HG02798 (cell line): ENCODE results near the gene CCDC77.
"Not testable (repeated sequence)": the region's sequence is repeated elsewhere in the genome, so short reads cannot be mapped to it uniquely, and the experiment has no call there.

Experiments
- ATAC-seq: cut with Tn5 transposase; IDR thresholded peaks from one replicate; pipeline ENCODE4 v1.9.1; 2021; ENCODE audit warnings: mild to moderate bottlenecking; ENCODE audit not compliant: unreplicated experiment, poor library complexity

The CCDC77 gene

GRCh38 chr12:401235-402028 is at the start of gene CCDC77:
Gene CCDC77 (plus strand): TSS chr12:401644. CDS start chr12:409384, 7,740 bp downstream.
- peak; percentile 98 for ATAC-seq

GRCh38 chr12:356276-356988 is 45.0 kb upstream of the CCDC77 start:
- no peak for ATAC-seq

- ATAC-seq, result no peak
Measured at GRCh38 chr12:359091-359490, 42.4 kb upstream of the CCDC77 start.

- ATAC-seq, result no peak
Measured at GRCh38 chr12:366820-367219, 34.6 kb upstream of the CCDC77 start.

- no peak for ATAC-seq
Measured at GRCh38 chr12:367972-368371, 33.5 kb upstream of the CCDC77 start.

GRCh38 chr12:370739-371485 is 30.5 kb upstream of the CCDC77 start:
- not testable (repeated sequence) for ATAC-seq

GRCh38 chr12:386651-387050 is 14.8 kb upstream of the CCDC77 start:
- ATAC-seq, result no peak

- no peak for ATAC-seq
Measured at GRCh38 chr12:388012-388411, 13.4 kb upstream of the CCDC77 start.

GRCh38 chr12:388541-389141 is 12.8 kb upstream of the CCDC77 start:
- peak; percentile 22 for ATAC-seq

GRCh38 chr12:389142-390096 is 12.0 kb upstream of the CCDC77 start, which contains the start of gene KDM5A:
Gene KDM5A (minus strand): TSS chr12:389320. CDS start chr12:389091, 229 bp downstream.
- peak; percentile 96 for ATAC-seq

- no peak for ATAC-seq
Measured at GRCh38 chr12:400828-401227, 616 bp upstream of the CCDC77 start.

- ATAC-seq, result no peak
Measured at GRCh38 chr12:402029-402389, 565 bp downstream of the CCDC77 start.

GRCh38 chr12:414859-415258 is 13.4 kb downstream of the CCDC77 start:
- no peak for ATAC-seq

- ATAC-seq, result no peak
Measured at GRCh38 chr12:418432-418831, 17.0 kb downstream of the CCDC77 start.

- ATAC-seq, result no peak
Measured at GRCh38 chr12:422526-422925, 21.1 kb downstream of the CCDC77 start.

GRCh38 chr12:435737-436136 is 34.3 kb downstream of the CCDC77 start:
- not testable (repeated sequence) for ATAC-seq

- ATAC-seq, result no peak
Measured at GRCh38 chr12:442235-442884, 40.9 kb downstream of the CCDC77 start.

GRCh38 chr12:447141-447540 is 45.7 kb downstream of the CCDC77 start:
- no peak for ATAC-seq

- no peak for ATAC-seq
Measured at GRCh38 chr12:449203-449602, 47.8 kb downstream of the CCDC77 start.
